ENCODE data around the gene BAMBI.
A peak's percentile ranks its signal among the peaks of the same experiment; 100 is the strongest.

Gene BAMBI

GRCh38 chr10:28669227-28670173 lies 7.8 kb upstream of the BAMBI start:
- Histone ChIP-seq H3K4me2 (peak overlapping the region; percentile 94), H4K20me1 (ENCODE audit: insufficient read depth) (no peaks in the 10 kb centered on the region), H3K79me2 (ENCODE audit: insufficient read depth, low read depth) (no peaks in the 10 kb centered on the region), H3K27ac (no peak overlapping the region), H3K27me3 (ENCODE audit: insufficient read depth, low read depth) (no peaks in the 10 kb centered on the region; the same call in 1 of the 2 replicates), H3K36me3 (ENCODE audit: insufficient read depth) (no peaks in the 10 kb centered on the region), H3K4me1 (ENCODE audit: low read depth, poor library complexity, severe bottlenecking) (peaks cover 7% of the 10 kb centered on the region), H2AFZ (ENCODE audit: low read depth) (peak overlapping the region; percentile 78), H3K9ac (no peak overlapping the region), H3K4me3 (IDR thresholded peaks at IDR 0.05; ENCODE audit: insufficient read depth, low read depth, low read length) (no peak overlapping the region)
- TF ChIP-seq CTCF (conservative IDR thresholded peaks at IDR 0.05; ENCODE audit: low read depth, low read length): no peak

- peaks cover 2% of the 10 kb centered on the region; the same call in 1 of the 2 replicates for H3K27me3 ChIP-seq (ENCODE audit: insufficient read depth, low read depth)
- H3K36me3 ChIP-seq (ENCODE audit: insufficient read depth): no peaks in the 10 kb centered on the region
- no peak overlapping the region for H3K27ac ChIP-seq
- H3K9ac ChIP-seq: no peak overlapping the region
- H3K4me3 ChIP-seq (IDR thresholded peaks at IDR 0.05; ENCODE audit: insufficient read depth, low read depth, low read length): no peak overlapping the region
- H3K4me1 ChIP-seq (ENCODE audit: low read depth, poor library complexity, severe bottlenecking): peaks cover 13% of the 10 kb centered on the region
- H2AFZ ChIP-seq (ENCODE audit: low read depth): no peak overlapping the region
- no peak overlapping the region for H3K4me2 ChIP-seq
- H4K20me1 ChIP-seq (ENCODE audit: insufficient read depth): peaks cover 2% of the 10 kb centered on the region; the same call in 1 of the 2 replicates
- H3K79me2 ChIP-seq (ENCODE audit: insufficient read depth, low read depth): peaks cover 16% of the 10 kb centered on the region; the same call in 1 of the 2 replicates
- no peak for TF ChIP-seq CTCF (conservative IDR thresholded peaks at IDR 0.05; ENCODE audit: low read depth, low read length)
Observed at GRCh38 chr10:28674782-28675181, 2.5 kb upstream of the BAMBI start.

GRCh38 chr10:28676326-28676967 lies 874 bp upstream of the BAMBI start:
- Histone ChIP-seq H3K4me2 (peak overlapping the region; percentile 51), H3K4me3 (IDR thresholded peaks at IDR 0.05; ENCODE audit: insufficient read depth, low read depth, low read length) (no peak overlapping the region), H3K27ac (no peak overlapping the region), H3K9ac (peak overlapping the region; percentile 36; the same call in 1 of the 2 replicates), H3K36me3 (ENCODE audit: insufficient read depth) (no peaks in the 10 kb centered on the region), H3K4me1 (ENCODE audit: low read depth, poor library complexity, severe bottlenecking) (peaks cover 26% of the 10 kb centered on the region), H3K79me2 (ENCODE audit: insufficient read depth, low read depth) (peaks cover 23% of the 10 kb centered on the region; the same call in 1 of the 2 replicates), H2AFZ (ENCODE audit: low read depth) (peak overlapping the region; percentile 79), H3K27me3 (ENCODE audit: insufficient read depth, low read depth) (peaks cover 2% of the 10 kb centered on the region; the same call in 1 of the 2 replicates), H4K20me1 (ENCODE audit: insufficient read depth) (peaks cover 3% of the 10 kb centered on the region; the same call in 1 of the 2 replicates)
- TF ChIP-seq CTCF (conservative IDR thresholded peaks at IDR 0.05; ENCODE audit: low read depth, low read length): no peak

GRCh38 chr10:28677888-28678686 lies 766 bp downstream of the BAMBI start:
- peak overlapping the region; percentile 59 for H3K27ac ChIP-seq
- H3K79me2 ChIP-seq (ENCODE audit: insufficient read depth, low read depth): peaks cover 23% of the 10 kb centered on the region; the same call in 1 of the 2 replicates
- no peak overlapping the region for H3K4me3 ChIP-seq (IDR thresholded peaks at IDR 0.05; ENCODE audit: insufficient read depth, low read depth, low read length)
- no peaks in the 10 kb centered on the region; the same call in 1 of the 2 replicates for H3K36me3 ChIP-seq (ENCODE audit: insufficient read depth)
- peak overlapping the region; percentile 58 for H2AFZ ChIP-seq (ENCODE audit: low read depth)
- H3K4me2 ChIP-seq: peak overlapping the region; percentile 92
- H4K20me1 ChIP-seq (ENCODE audit: insufficient read depth): peaks cover 3% of the 10 kb centered on the region; the same call in 1 of the 2 replicates
- H3K9ac ChIP-seq: peak overlapping the region; percentile 70
- peaks cover 42% of the 10 kb centered on the region for H3K4me1 ChIP-seq (ENCODE audit: low read depth, poor library complexity, severe bottlenecking)
- peaks cover 2% of the 10 kb centered on the region; the same call in 1 of the 2 replicates for H3K27me3 ChIP-seq (ENCODE audit: insufficient read depth, low read depth)
- no peak for TF ChIP-seq CTCF (conservative IDR thresholded peaks at IDR 0.05; ENCODE audit: low read depth, low read length)
